ENCODE results near the gene MPRIP.

DNA sequence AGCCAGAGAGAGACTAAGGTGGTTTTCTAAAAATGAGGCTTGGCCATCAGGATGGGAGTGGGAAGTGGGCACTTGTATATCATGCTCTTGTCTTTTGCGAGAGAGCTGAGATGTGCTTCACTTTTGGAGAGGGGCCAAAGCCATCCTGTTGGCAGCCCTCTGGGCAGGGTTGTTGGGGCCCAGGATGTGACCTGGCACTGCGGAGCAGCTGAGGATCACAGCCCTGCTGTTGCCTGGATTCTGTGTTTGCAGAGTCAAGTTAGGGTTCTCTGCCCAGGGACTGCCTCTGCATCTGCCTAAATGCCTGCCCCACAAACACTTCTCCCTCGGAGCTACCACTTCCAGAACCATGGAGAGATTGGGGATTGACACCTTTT is 92.7 kb downstream of the MPRIP start:
- TF ChIP-seq, protein P1, sequence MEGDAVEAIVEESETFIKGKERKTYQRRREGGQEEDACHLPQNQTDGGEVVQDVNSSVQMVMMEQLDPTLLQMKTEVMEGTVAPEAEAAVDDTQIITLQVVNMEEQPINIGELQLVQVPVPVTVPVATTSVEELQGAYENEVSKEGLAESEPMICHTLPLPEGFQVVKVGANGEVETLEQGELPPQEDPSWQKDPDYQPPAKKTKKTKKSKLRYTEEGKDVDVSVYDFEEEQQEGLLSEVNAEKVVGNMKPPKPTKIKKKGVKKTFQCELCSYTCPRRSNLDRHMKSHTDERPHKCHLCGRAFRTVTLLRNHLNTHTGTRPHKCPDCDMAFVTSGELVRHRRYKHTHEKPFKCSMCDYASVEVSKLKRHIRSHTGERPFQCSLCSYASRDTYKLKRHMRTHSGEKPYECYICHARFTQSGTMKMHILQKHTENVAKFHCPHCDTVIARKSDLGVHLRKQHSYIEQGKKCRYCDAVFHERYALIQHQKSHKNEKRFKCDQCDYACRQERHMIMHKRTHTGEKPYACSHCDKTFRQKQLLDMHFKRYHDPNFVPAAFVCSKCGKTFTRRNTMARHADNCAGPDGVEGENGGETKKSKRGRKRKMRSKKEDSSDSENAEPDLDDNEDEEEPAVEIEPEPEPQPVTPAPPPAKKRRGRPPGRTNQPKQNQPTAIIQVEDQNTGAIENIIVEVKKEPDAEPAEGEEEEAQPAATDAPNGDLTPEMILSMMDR (IDR thresholded peaks at IDR 0.05): no peak
- TF ChIP-seq POLR2A (IDR thresholded peaks at IDR 0.05): no peak
- no peak for TF ChIP-seq POLR2AphosphoS5 (IDR thresholded peaks at IDR 0.05)
